Stimulated activated CD8-positive, alpha-beta memory T cell treated with anti-CD3 and anti-CD28 coated beads, Interleukin-7, amount 100 ng/mL, for 4 hours (primary cell): ENCODE data around the gene CHN1.

Experiments used
- DNase-seq, 2 donors: peaks; one replicate each; pipeline ENCODE4 v3.0.0-alpha.2; 2020; ENCODE audit warnings: low read depth in 2 of 2

The CHN1 gene

GRCh38 chr2:174971868-174972781, 33.1 kb downstream of the CHN1 start:
- no peak for DNase-seq

GRCh38 chr2:174970092-174970491, 35.1 kb downstream of the CHN1 start:
- no peak for DNase-seq

- no peak for DNase-seq
Observed at GRCh38 chr2:174969091-174969734, 36.0 kb downstream of the CHN1 start.

- no peak for DNase-seq
Observed at GRCh38 chr2:174967691-174968260, 37.4 kb downstream of the CHN1 start.

- DNase-seq: no peak
Observed at GRCh38 chr2:174967086-174967485, 38.1 kb downstream of the CHN1 start.

- DNase-seq: no peak
Observed at GRCh38 chr2:174965992-174966744, 39.0 kb downstream of the CHN1 start.

- DNase-seq: no peak
Observed at GRCh38 chr2:174965551-174965950, 39.6 kb downstream of the CHN1 start.

- no peak for DNase-seq
Observed at GRCh38 chr2:174964404-174964803, 40.8 kb downstream of the CHN1 start.

GRCh38 chr2:174963437-174964400, 41.5 kb downstream of the CHN1 start:
- DNase-seq: no peak

GRCh38 chr2:174959787-174960186, 45.4 kb downstream of the CHN1 start:
- no peak for DNase-seq

- no peak for DNase-seq
Observed at GRCh38 chr2:174957050-174957449, 48.1 kb downstream of the CHN1 start.

- DNase-seq: no peak
Observed at GRCh38 chr2:174952607-174953006, 52.6 kb downstream of the CHN1 start.

GRCh38 chr2:174951745-174952144, 53.4 kb downstream of the CHN1 start:
- DNase-seq: no peak

- no peak for DNase-seq
Observed at GRCh38 chr2:174949988-174950687, 55.0 kb downstream of the CHN1 start.

- DNase-seq: no peak
Observed at GRCh38 chr2:174945601-174946260, 59.5 kb downstream of the CHN1 start.

GRCh38 chr2:174939046-174939445, 66.1 kb downstream of the CHN1 start:
- DNase-seq: no peak

- no peak for DNase-seq
Observed at GRCh38 chr2:174931724-174932123, 73.5 kb downstream of the CHN1 start.

- no peak for DNase-seq
Observed at GRCh38 chr2:174929786-174930185, 75.4 kb downstream of the CHN1 start.

GRCh38 chr2:174925046-174925784, 80.0 kb downstream of the CHN1 start:
- DNase-seq: no peak
